HG02884 (cell line): Measurements from ENCODE around the gene MYO10.
"Not testable (repeated sequence)": the region's sequence is repeated elsewhere in the genome, so short reads cannot be mapped to it uniquely, and the experiment has no call there.

Experiments used
- ATAC-seq: cut with Tn5 transposase; IDR thresholded peaks from one replicate; pipeline ENCODE4 v1.9.1; 2021; ENCODE audit warnings: mild to moderate bottlenecking, moderate library complexity; ENCODE audit not compliant: unreplicated experiment

MYO10 gene

GRCh38 chr5:16681876-16682275, 254.2 kb downstream of the MYO10 start:
- ATAC-seq, result no peak

GRCh38 chr5:16679863-16680262, 256.2 kb downstream of the MYO10 start:
- ATAC-seq, result no peak

- ATAC-seq, result no peak
Observed at GRCh38 chr5:16679190-16679589, 256.9 kb downstream of the MYO10 start.

- ATAC-seq, result no peak
Observed at GRCh38 chr5:16675806-16676205, 260.3 kb downstream of the MYO10 start.

- no peak for ATAC-seq
Observed at GRCh38 chr5:16674750-16675149, 261.3 kb downstream of the MYO10 start.

- no peak for ATAC-seq
Observed at GRCh38 chr5:16673241-16674201, 262.6 kb downstream of the MYO10 start.

- no peak for ATAC-seq
Observed at GRCh38 chr5:16671208-16671607, 264.9 kb downstream of the MYO10 start.

GRCh38 chr5:16669776-16670175, 266.3 kb downstream of the MYO10 start:
- ATAC-seq, result no peak

- no peak for ATAC-seq
Observed at GRCh38 chr5:16668631-16669030, 267.5 kb downstream of the MYO10 start.

- ATAC-seq, result no peak
Observed at GRCh38 chr5:16668194-16668593, 267.9 kb downstream of the MYO10 start.

- no peak for ATAC-seq
Observed at GRCh38 chr5:16666883-16667398, 269.1 kb downstream of the MYO10 start.

GRCh38 chr5:16666130-16666882, 269.8 kb downstream of the MYO10 start:
- ATAC-seq, result no peak

GRCh38 chr5:16665601-16666000, 270.5 kb downstream of the MYO10 start:
- no peak for ATAC-seq

GRCh38 chr5:16664368-16664767, 271.7 kb downstream of the MYO10 start:
- no peak for ATAC-seq

- no peak for ATAC-seq
Observed at GRCh38 chr5:16663840-16664239, 272.2 kb downstream of the MYO10 start.

- no peak for ATAC-seq
Observed at GRCh38 chr5:16661713-16662112, 274.4 kb downstream of the MYO10 start.

- ATAC-seq, result no peak
Observed at GRCh38 chr5:16660982-16661381, 275.1 kb downstream of the MYO10 start.

- no peak for ATAC-seq
Observed at GRCh38 chr5:16659536-16659935, 276.6 kb downstream of the MYO10 start.

GRCh38 chr5:16656561-16657191, 279.4 kb downstream of the MYO10 start:
- ATAC-seq, result no peak

GRCh38 chr5:16654647-16655334, 281.3 kb downstream of the MYO10 start:
- ATAC-seq, result no peak

- ATAC-seq, result not testable (repeated sequence)
Observed at GRCh38 chr5:16648739-16649138, 287.3 kb downstream of the MYO10 start.
